Mammary epithelial cell (primary cell): ENCODE data around the gene PSTPIP2.

Source experiments
- CTCF ChIP-seq, 2 donors: IDR thresholded peaks in 1 of 2; conservative IDR thresholded peaks in 1 of 2; 2 replicates each; pipeline ENCODE4 v1.5.1; 2011 to 2012; ENCODE audit warnings: inconsistent platforms in 2 of 2, low read length in 2 of 2, mild to moderate bottlenecking in 2 of 2, control low read depth in 1 of 2, low read depth in 1 of 2; ENCODE audit not compliant: insufficient read depth in 1 of 2; ENCODE audit errors: extremely low read depth in 1 of 2
- EZH2 ChIP-seq: IDR thresholded peaks from 2 replicates; pipeline ENCODE4 v1.6.1; 2012; ENCODE audit warnings: low read length, inconsistent platforms, borderline replicate concordance

DNA sequence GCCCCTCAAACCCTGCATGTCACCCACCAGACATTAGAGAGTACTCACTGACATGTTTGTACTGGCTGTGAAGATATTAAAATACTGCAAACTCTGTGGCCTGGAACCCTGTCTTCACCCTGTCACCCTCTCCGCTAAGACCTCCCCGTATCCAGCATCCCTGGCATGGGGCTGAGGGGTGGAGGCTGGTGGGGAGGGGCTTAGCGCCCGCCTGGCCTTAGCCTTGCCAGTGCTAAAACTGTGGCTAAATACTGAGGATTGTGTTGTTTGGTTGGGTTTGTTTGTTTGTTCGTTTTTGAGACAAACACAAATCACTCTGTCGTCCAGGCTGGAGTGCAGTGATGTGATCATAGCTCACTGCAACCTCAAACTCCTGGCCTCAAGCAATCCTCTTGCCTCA is 1.8 kb downstream of the PSTPIP2 start:
- TF ChIP-seq CTCF (conservative IDR thresholded peaks at IDR 0.05 in 1 of 2, IDR thresholded peaks at IDR 0.05 in 1 of 2; ENCODE audit: extremely low read depth in 1 of 2, insufficient read depth in 1 of 2, low read depth in 1 of 2, low read length in 2 of 2) (no peak), EZH2 (no peak)
